Fibroblast of the aortic adventitia (primary cell): ENCODE data around the gene NHLRC4. TPM values are rescaled to one million over a fixed set of nuclear protein-coding genes. Genes with fewer than 3 reads are reported as not detected.

Experiments
- DNase-seq: peaks from one replicate; pipeline ENCODE4 v3.0.0-alpha.2; 2010; ENCODE audit warnings: low read depth
- H3K4me3 ChIP-seq: 2 replicates; pipeline ENCODE4 v1.5.1; 2011; ENCODE audit warnings: low read depth, mild to moderate bottlenecking, control low read depth, low read length, moderate library complexity
- total RNA-seq: library from RNA; depleted of rRNA; stranded (reverse); fragments of >200 nt; gene quantifications from 2 replicates; pipeline ENCODE4 v1.2.3, GENCODE V29; 2012; ENCODE audit warnings: low replicate concordance
- TF ChIP-seq, protein P1 (sequence below): IDR thresholded peaks from 2 replicates; pipeline ENCODE4 v1.5.1; 2011; ENCODE audit warnings: mild to moderate bottlenecking, low read length, control low read depth, inconsistent platforms; ENCODE audit not compliant: insufficient read depth

The NHLRC4 gene
- total RNA-seq, 1 donor, result 2.0 TPM

DNA sequence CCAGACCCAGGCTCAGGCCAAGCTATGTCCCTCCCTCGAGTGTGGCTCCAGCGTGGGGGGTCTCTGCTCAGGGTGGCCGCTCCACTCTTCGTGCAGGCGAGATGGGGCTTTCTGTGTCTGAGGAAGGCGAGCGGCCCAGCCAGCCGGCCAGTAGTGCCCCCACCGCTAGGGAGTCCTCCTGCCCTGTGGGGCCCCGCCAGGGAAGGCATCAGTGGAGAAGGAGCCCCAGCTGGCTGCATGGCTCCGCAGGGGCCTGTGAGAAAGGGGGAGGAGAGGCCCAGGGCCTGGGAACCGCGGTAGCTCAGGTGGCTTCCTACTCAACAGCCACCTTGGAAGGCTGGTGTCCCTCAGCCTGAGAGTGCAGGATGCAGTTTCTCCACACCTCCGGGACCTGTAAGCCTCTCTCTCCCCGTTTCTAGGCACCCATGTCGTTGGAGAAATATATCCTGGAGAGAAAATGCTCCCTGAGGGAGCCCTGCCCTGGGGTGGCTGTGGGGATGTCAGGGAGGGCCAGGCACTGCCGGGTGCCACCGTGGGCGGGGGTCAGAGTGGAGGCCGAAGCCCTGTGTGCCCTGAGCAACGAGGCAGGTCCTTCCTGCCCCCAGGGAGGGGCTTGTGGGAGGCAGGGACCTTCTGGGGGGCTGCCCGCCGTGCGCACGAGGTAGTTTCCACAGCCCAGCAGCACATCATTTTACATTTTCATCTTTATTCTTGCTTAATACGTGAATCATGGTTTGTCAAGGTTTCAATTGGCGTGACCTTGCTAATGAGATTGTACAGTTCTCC, 6.3 kb downstream of the NHLRC4 start:
- H3K4me3 ChIP-seq, result no peak overlapping the region
- TF ChIP-seq, protein P1, sequence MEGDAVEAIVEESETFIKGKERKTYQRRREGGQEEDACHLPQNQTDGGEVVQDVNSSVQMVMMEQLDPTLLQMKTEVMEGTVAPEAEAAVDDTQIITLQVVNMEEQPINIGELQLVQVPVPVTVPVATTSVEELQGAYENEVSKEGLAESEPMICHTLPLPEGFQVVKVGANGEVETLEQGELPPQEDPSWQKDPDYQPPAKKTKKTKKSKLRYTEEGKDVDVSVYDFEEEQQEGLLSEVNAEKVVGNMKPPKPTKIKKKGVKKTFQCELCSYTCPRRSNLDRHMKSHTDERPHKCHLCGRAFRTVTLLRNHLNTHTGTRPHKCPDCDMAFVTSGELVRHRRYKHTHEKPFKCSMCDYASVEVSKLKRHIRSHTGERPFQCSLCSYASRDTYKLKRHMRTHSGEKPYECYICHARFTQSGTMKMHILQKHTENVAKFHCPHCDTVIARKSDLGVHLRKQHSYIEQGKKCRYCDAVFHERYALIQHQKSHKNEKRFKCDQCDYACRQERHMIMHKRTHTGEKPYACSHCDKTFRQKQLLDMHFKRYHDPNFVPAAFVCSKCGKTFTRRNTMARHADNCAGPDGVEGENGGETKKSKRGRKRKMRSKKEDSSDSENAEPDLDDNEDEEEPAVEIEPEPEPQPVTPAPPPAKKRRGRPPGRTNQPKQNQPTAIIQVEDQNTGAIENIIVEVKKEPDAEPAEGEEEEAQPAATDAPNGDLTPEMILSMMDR, result no peak
- no peak for DNase-seq

DNA sequence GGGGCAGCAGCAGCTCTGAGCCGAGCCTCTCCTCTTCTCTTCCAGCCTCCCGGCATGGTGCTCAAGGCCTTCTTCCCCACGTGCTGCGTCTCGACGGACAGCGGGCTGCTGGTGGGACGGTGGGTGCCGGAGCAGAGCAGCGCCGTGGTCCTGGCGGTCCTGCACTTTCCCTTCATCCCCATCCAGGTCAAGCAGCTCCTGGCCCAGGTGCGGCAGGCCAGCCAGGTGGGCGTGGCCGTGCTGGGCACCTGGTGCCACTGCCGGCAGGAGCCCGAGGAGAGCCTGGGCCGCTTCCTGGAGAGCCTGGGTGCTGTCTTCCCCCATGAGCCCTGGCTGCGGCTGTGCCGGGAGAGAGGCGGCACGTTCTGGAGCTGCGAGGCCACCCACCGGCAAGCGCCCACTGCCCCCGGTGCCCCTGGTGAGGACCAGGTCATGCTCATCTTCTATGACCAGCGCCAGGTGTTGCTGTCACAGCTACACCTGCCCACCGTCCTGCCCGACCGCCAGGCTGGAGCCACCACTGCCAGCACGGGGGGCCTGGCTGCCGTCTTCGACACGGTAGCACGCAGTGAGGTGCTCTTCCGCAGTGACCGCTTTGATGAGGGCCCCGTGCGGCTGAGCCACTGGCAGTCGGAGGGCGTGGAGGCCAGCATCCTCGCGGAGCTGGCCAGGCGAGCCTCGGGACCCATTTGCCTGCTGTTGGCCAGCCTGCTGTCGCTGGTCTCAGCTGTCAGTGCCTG, 7.4 kb downstream of the NHLRC4 start:
- no peak for DNase-seq
- TF ChIP-seq, protein P1, result no peak
- no peak overlapping the region for H3K4me3 ChIP-seq

GRCh38 chr16:575354-576196, 8.8 kb downstream of the NHLRC4 start:
- no peak for DNase-seq
- H3K4me3 ChIP-seq, result no peak overlapping the region
- TF ChIP-seq, protein P1, result no peak

DNA sequence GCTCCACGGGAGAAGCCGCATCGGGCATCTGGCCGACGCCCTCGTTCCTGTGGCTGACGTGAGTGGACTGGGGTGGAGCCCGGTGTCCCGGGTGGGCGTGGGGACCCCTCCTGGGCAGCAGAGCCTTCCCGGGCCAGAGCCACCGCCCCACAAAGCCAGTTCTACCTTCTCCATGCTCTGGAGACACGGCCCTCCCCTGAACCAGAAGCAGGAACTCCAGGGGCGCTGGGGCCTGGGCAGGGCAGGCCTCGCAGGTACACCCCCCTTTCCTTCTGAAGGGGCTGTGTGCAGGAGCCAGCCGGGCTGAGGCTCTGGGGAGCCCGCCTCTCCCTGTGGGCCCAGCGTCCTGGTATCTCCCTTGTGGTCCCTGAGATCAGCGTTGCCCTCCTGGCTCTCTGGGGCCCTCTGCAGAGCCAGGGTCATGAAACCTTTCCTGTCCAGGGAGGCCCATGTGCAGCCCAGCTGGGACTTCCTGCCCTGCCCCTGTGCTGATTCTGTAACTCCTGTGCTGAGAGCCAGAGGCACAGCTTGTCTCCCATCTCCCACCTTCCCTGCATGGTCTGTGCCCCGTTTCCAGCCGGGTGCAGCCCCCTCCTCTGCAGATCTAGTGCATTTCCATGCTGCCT, 9.5 kb downstream of the NHLRC4 start:
- no peak overlapping the region for H3K4me3 ChIP-seq
- TF ChIP-seq, protein P1, result no peak
- DNase-seq, result no peak

- DNase-seq, result no peak
- H3K4me3 ChIP-seq, result no peak overlapping the region
- TF ChIP-seq, protein P1, result no peak
These were observed 10.0 kb downstream of the NHLRC4 start for GRCh38 chr16:576823-577201.

GRCh38 chr16:577796-578195, 11.0 kb downstream of the NHLRC4 start:
- no peak for DNase-seq

More at GRCh38 chr16:577796-578195, 11.0 kb downstream of the NHLRC4 start:
- H3K4me3 ChIP-seq, result no peak overlapping the region
- TF ChIP-seq, protein P1, result no peak
